CD14-positive monocyte (primary cell): ENCODE results near the gene CDO1. TPM values are rescaled to one million over a fixed set of nuclear protein-coding genes. Genes with fewer than 3 reads are reported as not detected.

ENCODE experiments used
- DNase-seq, 3 donors: peaks; one replicate each; pipeline ENCODE4 v3.0.0-alpha.2; 2011 to 2022
- H2AFZ ChIP-seq: 2 replicates; pipeline ENCODE4 v1.6.0; 2012; ENCODE audit warnings: mild to moderate bottlenecking, low read depth, low read length, inconsistent platforms; ENCODE audit not compliant: insufficient read depth, poor library complexity, severe bottlenecking
- H3K27ac ChIP-seq, 2 donors: 1 replicate in 1 of 2; 2 replicates in 1 of 2; pipeline ENCODE4 v1.5.1; 2012 to 2013; ENCODE audit warnings: low read length in 2 of 2, control low read depth in 1 of 2, inconsistent platforms in 1 of 2, low read depth in 1 of 2, mild to moderate bottlenecking in 1 of 2
- H3K27me3 ChIP-seq, 2 donors: one replicate each; pipeline versions ENCODE4 v1.6.0 to v1.6.1; 2011 to 2013; ENCODE audit warnings: low read length in 2 of 2; ENCODE audit not compliant: control insufficient read depth in 2 of 2, insufficient read depth in 2 of 2
- H3K36me3 ChIP-seq, 2 donors: replicated peaks in 1 of 2; 1 replicate in 1 of 2; 2 replicates in 1 of 2; pipeline versions ENCODE4 v1.5.1 to v1.6.1; 2012 to 2013; ENCODE audit warnings: low read length in 2 of 2, control low read depth in 1 of 2, inconsistent platforms in 1 of 2, mild to moderate bottlenecking in 1 of 2; ENCODE audit not compliant: insufficient read depth in 2 of 2, control insufficient read depth in 1 of 2
- H3K4me1 ChIP-seq, 2 donors: 1 replicate in 1 of 2; 2 replicates in 1 of 2; pipeline versions ENCODE4 v1.5.1 to v1.6.1; 2012 to 2013; ENCODE audit warnings: low read length in 2 of 2, control low read depth in 1 of 2, inconsistent platforms in 1 of 2, mild to moderate bottlenecking in 1 of 2, moderate library complexity in 1 of 2; ENCODE audit not compliant: insufficient read depth in 2 of 2, control insufficient read depth in 1 of 2
- H3K4me2 ChIP-seq: replicated peaks from 2 replicates; pipeline ENCODE3; 2012; ENCODE audit warnings: low read length, moderate library complexity, mild to moderate bottlenecking; ENCODE audit not compliant: poor library complexity, severe bottlenecking; ENCODE audit errors: extremely low read depth
- H3K4me3 ChIP-seq, 3 experiments: fragments of 200-600 bp in 1 of 3; sonication (generic) in 1 of 3; replicated peaks in 1 of 3; 1 replicate in 2 of 3; 2 replicates in 1 of 3; pipeline ENCODE4 v1.5.1; 2011 to 2013; ENCODE audit warnings: low read length in 3 of 3, mild to moderate bottlenecking in 3 of 3, control low read depth in 2 of 3, low read depth in 2 of 3, inconsistent platforms in 1 of 3, moderate library complexity in 1 of 3
- H3K79me2 ChIP-seq: 2 replicates; pipeline ENCODE4 v1.6.0; 2012; ENCODE audit warnings: mild to moderate bottlenecking, control low read depth, inconsistent platforms, low read length, moderate library complexity; ENCODE audit not compliant: insufficient read depth
- H3K9ac ChIP-seq: 2 replicates; pipeline ENCODE4 v1.6.0; 2017; ENCODE audit warnings: low read length, mild to moderate bottlenecking; ENCODE audit not compliant: insufficient read depth, poor library complexity, severe bottlenecking
- H3K9me3 ChIP-seq, 2 donors: replicated peaks in 1 of 2; 1 replicate in 1 of 2; 2 replicates in 1 of 2; pipeline versions ENCODE4 v1.5.1 to v1.6.1; 2012 to 2013; ENCODE audit warnings: low read length in 2 of 2, control low read depth in 1 of 2; ENCODE audit not compliant: control insufficient read depth in 1 of 2, insufficient read depth in 1 of 2
- H4K20me1 ChIP-seq: 2 replicates; pipeline ENCODE4 v1.6.0; 2012; ENCODE audit warnings: mild to moderate bottlenecking, low read length, control low read depth, moderate library complexity; ENCODE audit not compliant: insufficient read depth
- H3K27ac Mint-ChIP-seq, 7 donors: one replicate each; pipeline ENCODE4 v1.8.0; 2020; ENCODE audit warnings: mild to moderate bottlenecking in 7 of 7, mixed read lengths in 7 of 7, moderate library complexity in 6 of 7, inconsistent platforms in 2 of 7
- H3K27me3 Mint-ChIP-seq, 3 donors: one replicate each; pipeline ENCODE4 v1.8.0; 2021 to 2022; ENCODE audit warnings: low read depth in 3 of 3, mild to moderate bottlenecking in 3 of 3, mixed read lengths in 3 of 3, moderate library complexity in 3 of 3, inconsistent platforms in 1 of 3
- H3K36me3 Mint-ChIP-seq, 2 donors: one replicate each; pipeline ENCODE4 v1.8.0; 2020; ENCODE audit warnings: mixed read lengths in 2 of 2, inconsistent platforms in 1 of 2, mild to moderate bottlenecking in 1 of 2
- H3K4me1 Mint-ChIP-seq: one replicate; pipeline ENCODE4 v1.8.0; 2020; ENCODE audit warnings: mild to moderate bottlenecking, mixed read lengths
- H3K4me3 Mint-ChIP-seq, 2 donors: one replicate each; pipeline ENCODE4 v1.8.0; 2020; ENCODE audit warnings: mild to moderate bottlenecking in 2 of 2, mixed read lengths in 2 of 2, moderate library complexity in 1 of 2
- H3K9me3 Mint-ChIP-seq, 7 donors: one replicate each; pipeline ENCODE4 v1.8.0; 2020 to 2022; ENCODE audit warnings: mixed read lengths in 7 of 7, mild to moderate bottlenecking in 6 of 7, moderate library complexity in 6 of 7, inconsistent platforms in 2 of 7
- CTCF ChIP-seq: fragments of 200-600 bp; IDR thresholded peaks from one replicate; pipeline ENCODE4 v1.8.0; 2022; ENCODE audit warnings: antibody characterized with exemption, mild to moderate bottlenecking
- WGBS: methylation state at CpG from one replicate; pipeline ENCODE4 v1.1.5; 2013; ENCODE audit warnings: missing lambda C conversion rate; ENCODE audit not compliant: insufficient coverage; 5-methylcytosine and 5-hydroxymethylcytosine counted together
- intact Hi-C, 2 donors: fragments of 100-400 bp; cut with micrococcal nuclease; formaldehyde crosslinking; loops; one replicate each; pipeline versions ENCODE4 v1.15.0 to v1.15.1; 2023
- polyA plus RNA-seq, 3 donors: library from polyadenylated mRNA; depleted of rRNA in 1 of 3; unstranded in 2 of 3; stranded (reverse) in 1 of 3; fragments of 300-500 nt in 2 of 3; fragments of >200 nt in 1 of 3; fragmentation: Illumina TruSeq in 2 of 3; gene quantifications; 1 replicate in 2 of 3; 2 replicates in 1 of 3; pipeline ENCODE4 v1.2.3, GENCODE V29; 2012 to 2021

CDO1 gene
- polyA plus RNA-seq, 3 donors = not detected

- intact Hi-C loops = no loop called here
- peaks cover 0 to 2% (median 2%) of the 10 kb centered on the region in 3 donors for H3K27me3 Mint-ChIP-seq
- Histone ChIP-seq H3K4me2 (no peak overlapping the region), H3K4me3 (no peak overlapping the region), H2AFZ (no peak overlapping the region), H4K20me1 (no peaks in the 10 kb centered on the region), H3K36me3 (no peaks in the 10 kb centered on the region), H3K27ac (no peak overlapping the region), H3K9me3 (no peaks in the 10 kb centered on the region), H3K9ac (no peak overlapping the region), H3K27me3 (no peaks in the 10 kb centered on the region), H3K4me1 (no peaks in the 10 kb centered on the region), H3K79me2 (no peaks in the 10 kb centered on the region)
- H3K4me3 Mint-ChIP-seq = no peak overlapping the region
- TF ChIP-seq CTCF = no peak
- H3K9me3 Mint-ChIP-seq = peaks cover 0 to 2% (median 0%) of the 10 kb centered on the region in 7 donors
- H3K4me1 Mint-ChIP-seq = no peaks in the 10 kb centered on the region
- DNase-seq = no peak
- H3K27ac Mint-ChIP-seq = no peak overlapping the region
- H3K36me3 Mint-ChIP-seq = no peaks in the 10 kb centered on the region
- WGBS = 100% methylated on average over 1 of the region's 3 CpGs
Measured at GRCh38 chr5:115776989-115777388, 39.5 kb downstream of the CDO1 start.

GRCh38 chr5:115775999-115776398 is 40.5 kb downstream of the CDO1 start:
- no peak for TF ChIP-seq CTCF
- H3K4me1 ChIP-seq = no peaks in the 10 kb centered on the region
- no peak for DNase-seq
- no peaks in the 10 kb centered on the region for H3K9me3 ChIP-seq
- no peaks in the 10 kb centered on the region for H4K20me1 ChIP-seq
- peaks cover 0 to 2% (median 2%) of the 10 kb centered on the region in 3 donors for H3K27me3 Mint-ChIP-seq
- no peaks in the 10 kb centered on the region for H3K36me3 Mint-ChIP-seq
- intact Hi-C loops = no loop called here
- H3K4me3 Mint-ChIP-seq = no peak overlapping the region
- H3K27ac ChIP-seq = no peak overlapping the region
- no peak overlapping the region for H3K27ac Mint-ChIP-seq
- no peak overlapping the region for H3K4me3 ChIP-seq
- H3K9ac ChIP-seq = no peak overlapping the region
- no peaks in the 10 kb centered on the region for H3K79me2 ChIP-seq
- no peak overlapping the region for H2AFZ ChIP-seq
- no peaks in the 10 kb centered on the region for H3K27me3 ChIP-seq
- WGBS = 92% methylated on average over 2 of the region's 4 CpGs
- H3K36me3 ChIP-seq = no peaks in the 10 kb centered on the region
- no peaks in the 10 kb centered on the region for H3K4me1 Mint-ChIP-seq
- peaks cover 0 to 2% (median 0%) of the 10 kb centered on the region in 7 donors for H3K9me3 Mint-ChIP-seq
- no peak overlapping the region for H3K4me2 ChIP-seq
